ENCODE data around the gene HOXD3. TPM values are rescaled to one million over a fixed set of nuclear protein-coding genes. Genes with fewer than 3 reads are reported as not detected.
A peak's percentile ranks its signal among the peaks of the same experiment; 100 is the strongest.

Gene HOXD3
- total RNA-seq, 2 donors from 2014 or later: 1.2 to 3.9 TPM

GRCh38 chr2:176114120-176114929, 42.8 kb upstream of the HOXD3 start:
- peaks cover 58% of the 10 kb centered on the region for H3K27me3 ChIP-seq (replicated peaks; ENCODE audit: insufficient read depth)
- H3K36me3 ChIP-seq: no peaks in the 10 kb centered on the region
- H3K4me1 ChIP-seq (ENCODE audit: control insufficient read depth in 1 of 2, low read depth in 2 of 2): peaks cover 0 to 6% of the 10 kb centered on the region in 2 donors
- no peaks in the 10 kb centered on the region for H3K9me3 ChIP-seq
- no peak for TF ChIP-seq CTCF (IDR thresholded peaks at IDR 0.05)
- no peak overlapping the region for H3K27ac ChIP-seq
- H3K4me3 ChIP-seq: no peak overlapping the region
- ATAC-seq (ENCODE audit: insufficient number of reproducible peaks, low FRiP score, low read depth) (no peak), DNase-seq (ENCODE audit: low spot score) (no peak)

- no peak overlapping the region for H3K27ac ChIP-seq
- DNase-seq (ENCODE audit: low spot score) (no peak), ATAC-seq (ENCODE audit: insufficient number of reproducible peaks, low FRiP score, low read depth) (no peak)
- H3K9me3 ChIP-seq: no peaks in the 10 kb centered on the region
- no peak overlapping the region for H3K4me3 ChIP-seq
- no peaks in the 10 kb centered on the region for H3K36me3 ChIP-seq
- peaks cover 58% of the 10 kb centered on the region for H3K27me3 ChIP-seq (replicated peaks; ENCODE audit: insufficient read depth)
- H3K4me1 ChIP-seq (ENCODE audit: control insufficient read depth in 1 of 2, low read depth in 2 of 2): peaks cover 0 to 6% of the 10 kb centered on the region in 2 donors
- TF ChIP-seq CTCF (IDR thresholded peaks at IDR 0.05): no peak
Measured at GRCh38 chr2:176114930-176115625, 42.0 kb upstream of the HOXD3 start.

GRCh38 chr2:176115883-176116813, 41.0 kb upstream of the HOXD3 start, which contains the start of gene HOXD10:
Gene HOXD10 (plus strand): TSS chr2:176116778. CDS start chr2:176116834, 56 bp downstream.
- no peak for TF ChIP-seq CTCF (IDR thresholded peaks at IDR 0.05)
- peaks cover 0 to 6% of the 10 kb centered on the region in 2 donors for H3K4me1 ChIP-seq (ENCODE audit: control insufficient read depth in 1 of 2, low read depth in 2 of 2)
- H3K36me3 ChIP-seq: no peaks in the 10 kb centered on the region
- no peak within 1 kb of the TSS for H3K4me3 ChIP-seq
- H3K27ac ChIP-seq: no peak within 1 kb of the TSS
- H3K9me3 ChIP-seq: no peaks in the 10 kb centered on the region
- no peak for ATAC-seq (ENCODE audit: insufficient number of reproducible peaks, low FRiP score, low read depth)
- H3K27me3 ChIP-seq (replicated peaks; ENCODE audit: insufficient read depth): peaks cover 58% of the 10 kb centered on the region
- DNase-seq (ENCODE audit: low spot score): no peak

GRCh38 chr2:176117162-176117822, 39.8 kb upstream of the HOXD3 start:
- H3K27me3 ChIP-seq (replicated peaks; ENCODE audit: insufficient read depth): peaks cover 68% of the 10 kb centered on the region
- no peak for ATAC-seq (ENCODE audit: insufficient number of reproducible peaks, low FRiP score, low read depth)
- DNase-seq (ENCODE audit: low spot score): no peak
- peaks cover 0 to 12% of the 10 kb centered on the region in 2 donors for H3K4me1 ChIP-seq (ENCODE audit: control insufficient read depth in 1 of 2, low read depth in 2 of 2)
- peak overlapping the region in 1 of 2 donors; percentile 34 for H3K27ac ChIP-seq
- H3K4me3 ChIP-seq: no peak overlapping the region
- H3K9me3 ChIP-seq: no peaks in the 10 kb centered on the region
- no peaks in the 10 kb centered on the region for H3K36me3 ChIP-seq
- no peak for TF ChIP-seq CTCF (IDR thresholded peaks at IDR 0.05)
